ENCODE data around the gene WWOX.

Gene WWOX

DNA sequence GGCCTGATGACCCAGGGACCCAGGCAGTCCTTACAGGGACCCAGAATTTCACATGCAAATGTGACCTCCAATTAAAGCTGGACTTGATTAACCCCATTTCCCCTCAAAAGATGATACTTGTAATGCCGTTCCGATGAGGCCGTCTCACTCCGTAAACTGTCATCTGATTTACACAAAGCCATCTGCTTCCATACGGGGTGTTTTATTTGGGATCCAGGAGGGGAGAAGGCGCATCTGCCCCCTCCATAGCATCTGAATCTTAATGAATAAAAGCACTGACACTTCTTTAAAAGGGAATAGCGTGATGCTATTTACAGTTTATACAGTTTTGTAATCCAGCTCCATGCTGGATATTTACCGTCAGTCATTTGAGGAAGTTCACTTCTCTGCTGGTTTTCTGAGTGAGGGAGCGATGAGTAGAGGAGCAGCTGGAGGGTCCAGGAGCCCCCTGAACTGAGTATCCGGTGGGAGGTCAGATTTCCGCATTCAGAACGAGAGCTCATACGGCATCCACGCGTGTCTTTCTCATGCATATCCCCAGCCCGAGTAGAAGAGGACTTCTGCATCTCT, 452.7 kb downstream of the WWOX start:
- Histone ChIP-seq H3K4me3 (no peak overlapping the region), H3K36me3 (ENCODE audit: insufficient read depth, low read length) (no peaks in the 10 kb centered on the region), H3K9me3 (ENCODE audit: low read depth, low read length) (no peaks in the 10 kb centered on the region), H3K27ac (no peak overlapping the region), H3K9ac (ENCODE audit: insufficient read length) (no peak overlapping the region)
- DNase-seq (ENCODE audit: low read depth, low spot score): no peak
- no peak for TF ChIP-seq EZH2 (IDR thresholded peaks at IDR 0.05)
- no peak for TF ChIP-seq FOXP2 (optimal IDR thresholded peaks at IDR 0.05; ENCODE audit: control extremely low read depth, extremely low read length, insufficient read depth)
- TF ChIP-seq POLR2AphosphoS5 (IDR thresholded peaks at IDR 0.05; ENCODE audit: borderline replicate concordance, low read depth, low read length): no peak

GRCh38 chr16:78552716-78553115, 453.3 kb downstream of the WWOX start:
- Histone ChIP-seq H3K4me3 (no peak overlapping the region), H3K27ac (no peak overlapping the region), H3K9me3 (ENCODE audit: low read depth, low read length) (no peaks in the 10 kb centered on the region), H3K9ac (ENCODE audit: insufficient read length) (no peak overlapping the region), H3K36me3 (ENCODE audit: insufficient read depth, low read length) (no peaks in the 10 kb centered on the region)
- DNase-seq (ENCODE audit: low read depth, low spot score): no peak
- no peak for TF ChIP-seq FOXP2 (optimal IDR thresholded peaks at IDR 0.05; ENCODE audit: control extremely low read depth, extremely low read length, insufficient read depth)
- TF ChIP-seq EZH2 (IDR thresholded peaks at IDR 0.05): no peak
- TF ChIP-seq POLR2AphosphoS5 (IDR thresholded peaks at IDR 0.05; ENCODE audit: borderline replicate concordance, low read depth, low read length): no peak

GRCh38 chr16:78553268-78554039, 454.0 kb downstream of the WWOX start:
- Histone ChIP-seq H3K4me3 (no peak overlapping the region), H3K27ac (no peak overlapping the region), H3K36me3 (ENCODE audit: insufficient read depth, low read length) (no peaks in the 10 kb centered on the region), H3K9me3 (ENCODE audit: low read depth, low read length) (no peaks in the 10 kb centered on the region), H3K9ac (ENCODE audit: insufficient read length) (no peak overlapping the region)
- DNase-seq (ENCODE audit: low read depth, low spot score): no peak
- TF ChIP-seq POLR2AphosphoS5 (IDR thresholded peaks at IDR 0.05; ENCODE audit: borderline replicate concordance, low read depth, low read length): no peak
- TF ChIP-seq EZH2 (IDR thresholded peaks at IDR 0.05): no peak
- TF ChIP-seq FOXP2 (optimal IDR thresholded peaks at IDR 0.05; ENCODE audit: control extremely low read depth, extremely low read length, insufficient read depth): no peak

DNA sequence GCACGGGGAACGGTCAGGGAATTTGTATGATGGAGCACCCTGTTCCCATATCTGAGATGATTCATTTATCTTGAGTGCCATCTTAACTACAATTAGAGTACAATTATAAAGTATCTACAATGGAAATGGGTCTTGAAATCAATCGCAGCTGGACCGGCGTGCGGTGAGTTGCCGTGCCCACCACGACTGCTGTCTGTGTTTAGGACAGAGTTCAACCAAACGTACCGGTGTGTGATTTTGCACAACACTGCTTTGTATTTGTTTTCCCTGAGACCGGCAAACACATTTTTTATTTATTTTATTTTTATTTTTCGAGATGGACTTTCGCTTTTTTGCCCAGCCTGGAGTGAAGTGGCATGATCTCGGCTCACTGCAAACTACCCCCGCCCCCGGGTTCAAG, 457.0 kb downstream of the WWOX start:
- no peak for TF ChIP-seq POLR2AphosphoS5 (IDR thresholded peaks at IDR 0.05; ENCODE audit: borderline replicate concordance, low read depth, low read length)
- TF ChIP-seq FOXP2 (optimal IDR thresholded peaks at IDR 0.05; ENCODE audit: control extremely low read depth, extremely low read length, insufficient read depth): no peak
- TF ChIP-seq EZH2 (IDR thresholded peaks at IDR 0.05): no peak
- Histone ChIP-seq H3K9ac (ENCODE audit: insufficient read length) (no peak overlapping the region), H3K4me3 (no peak overlapping the region), H3K36me3 (ENCODE audit: insufficient read depth, low read length) (no peaks in the 10 kb centered on the region), H3K9me3 (ENCODE audit: low read depth, low read length) (no peaks in the 10 kb centered on the region), H3K27ac (no peak overlapping the region)
- DNase-seq (ENCODE audit: low read depth, low spot score): no peak

- Histone ChIP-seq H3K36me3 (ENCODE audit: insufficient read depth, low read length) (no peaks in the 10 kb centered on the region), H3K4me3 (no peak overlapping the region), H3K27ac (no peak overlapping the region), H3K9ac (ENCODE audit: insufficient read length) (no peak overlapping the region), H3K9me3 (ENCODE audit: low read depth, low read length) (no peaks in the 10 kb centered on the region)
- TF ChIP-seq EZH2 (IDR thresholded peaks at IDR 0.05): no peak
- no peak for TF ChIP-seq POLR2AphosphoS5 (IDR thresholded peaks at IDR 0.05; ENCODE audit: borderline replicate concordance, low read depth, low read length)
- no peak for TF ChIP-seq FOXP2 (optimal IDR thresholded peaks at IDR 0.05; ENCODE audit: control extremely low read depth, extremely low read length, insufficient read depth)
- no peak for DNase-seq (ENCODE audit: low read depth, low spot score)
Measured at GRCh38 chr16:78560997-78561396, 461.5 kb downstream of the WWOX start.

GRCh38 chr16:78562111-78562510, 462.7 kb downstream of the WWOX start:
- H3K9ac ChIP-seq (ENCODE audit: insufficient read length): no peak overlapping the region
- no peaks in the 10 kb centered on the region for H3K36me3 ChIP-seq (ENCODE audit: insufficient read depth, low read length)
- no peak overlapping the region for H3K4me3 ChIP-seq
- TF ChIP-seq FOXP2 (optimal IDR thresholded peaks at IDR 0.05; ENCODE audit: control extremely low read depth, extremely low read length, insufficient read depth): no peak
- TF ChIP-seq EZH2 (IDR thresholded peaks at IDR 0.05): no peak
- no peak for TF ChIP-seq POLR2AphosphoS5 (IDR thresholded peaks at IDR 0.05; ENCODE audit: borderline replicate concordance, low read depth, low read length)
- no peak for DNase-seq (ENCODE audit: low read depth, low spot score)
- H3K9me3 ChIP-seq (ENCODE audit: low read depth, low read length): no peaks in the 10 kb centered on the region
- H3K27ac ChIP-seq: no peak overlapping the region

DNA sequence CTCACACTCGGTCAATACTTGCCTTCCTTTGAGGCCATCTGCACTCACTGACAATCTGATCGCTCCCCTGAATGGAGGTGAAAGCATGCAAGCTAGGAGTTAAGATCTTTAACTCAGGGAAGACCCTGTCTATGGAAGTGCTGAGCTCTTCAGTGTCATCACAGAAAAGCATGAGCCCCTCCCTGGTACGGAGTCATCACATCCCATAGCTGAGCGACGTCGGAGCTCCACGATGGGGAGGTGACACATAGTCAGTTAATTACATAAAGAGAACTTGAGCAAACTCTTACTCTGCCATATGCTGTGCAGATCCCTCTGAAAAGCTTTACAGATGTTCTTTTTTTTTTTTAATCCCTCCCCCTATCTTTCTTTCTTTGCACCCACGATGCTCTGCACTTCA, 463.2 kb downstream of the WWOX start:
- Histone ChIP-seq H3K4me3 (no peak overlapping the region), H3K27ac (no peak overlapping the region), H3K9ac (ENCODE audit: insufficient read length) (no peak overlapping the region), H3K36me3 (ENCODE audit: insufficient read depth, low read length) (no peaks in the 10 kb centered on the region), H3K9me3 (ENCODE audit: low read depth, low read length) (no peaks in the 10 kb centered on the region)
- TF ChIP-seq POLR2AphosphoS5 (IDR thresholded peaks at IDR 0.05; ENCODE audit: borderline replicate concordance, low read depth, low read length) (no peak), FOXP2 (optimal IDR thresholded peaks at IDR 0.05; ENCODE audit: control extremely low read depth, extremely low read length, insufficient read depth) (no peak), EZH2 (IDR thresholded peaks at IDR 0.05) (no peak)
- no peak for DNase-seq (ENCODE audit: low read depth, low spot score)

DNA sequence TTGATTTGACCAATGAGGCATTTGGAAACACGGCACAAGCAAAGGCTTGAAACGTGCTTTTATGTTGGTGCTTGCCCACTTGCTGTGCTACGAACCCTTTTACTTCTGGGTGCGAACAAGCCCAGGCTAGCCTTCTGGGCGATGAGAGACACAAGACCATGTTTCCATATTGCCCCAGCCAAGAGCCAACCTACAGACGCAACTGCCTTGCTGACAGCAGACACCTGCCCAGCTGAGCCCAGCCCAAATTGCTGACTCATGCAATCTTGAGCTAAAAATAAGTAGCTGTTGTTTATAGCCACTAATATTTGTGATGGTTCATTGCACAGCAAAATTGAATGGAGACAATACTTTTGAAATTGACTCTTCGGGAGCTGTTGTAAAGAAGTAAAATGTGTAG, 464.5 kb downstream of the WWOX start:
- no peak overlapping the region for H3K27ac ChIP-seq
- no peaks in the 10 kb centered on the region for H3K36me3 ChIP-seq (ENCODE audit: insufficient read depth, low read length)
- no peak overlapping the region for H3K4me3 ChIP-seq
- TF ChIP-seq POLR2AphosphoS5 (IDR thresholded peaks at IDR 0.05; ENCODE audit: borderline replicate concordance, low read depth, low read length) (no peak), FOXP2 (optimal IDR thresholded peaks at IDR 0.05; ENCODE audit: control extremely low read depth, extremely low read length, insufficient read depth) (no peak), EZH2 (IDR thresholded peaks at IDR 0.05) (no peak)
- DNase-seq (ENCODE audit: low read depth, low spot score): no peak
- H3K9ac ChIP-seq (ENCODE audit: insufficient read length): no peak overlapping the region
- no peaks in the 10 kb centered on the region for H3K9me3 ChIP-seq (ENCODE audit: low read depth, low read length)

All from SK-N-MC (cell line).